Progenitor cell of endocrine pancreas (in vitro differentiated cells): ENCODE measurements around the gene ISCU. TPM values are rescaled to one million over a fixed set of nuclear protein-coding genes. Genes with fewer than 3 reads are reported as not detected.

Experiments
- DNase-seq: peaks from one replicate; pipeline ENCODE4 v3.0.0; 2021; ENCODE audit warnings: low spot score; ENCODE audit not compliant: unreplicated experiment
- H3K27ac Mint-ChIP-seq: 2 replicates; pipeline ENCODE4 v1.8.0; 2021; ENCODE audit warnings: mild to moderate bottlenecking, moderate library complexity, mixed read lengths
- H3K27me3 Mint-ChIP-seq: 2 replicates; pipeline ENCODE4 v1.8.0; 2021; ENCODE audit warnings: mixed read lengths
- H3K36me3 Mint-ChIP-seq: 2 replicates; pipeline ENCODE4 v1.8.0; 2022; ENCODE audit warnings: mixed read lengths; ENCODE audit not compliant: insufficient read depth
- H3K4me1 Mint-ChIP-seq: 2 replicates; pipeline ENCODE4 v1.8.0; 2021; ENCODE audit warnings: low read depth, mixed read lengths
- H3K4me3 Mint-ChIP-seq: 2 replicates; pipeline ENCODE4 v1.8.0; 2021; ENCODE audit warnings: low read depth, mild to moderate bottlenecking, moderate library complexity, mixed read lengths
- H3K9me3 Mint-ChIP-seq: 2 replicates; pipeline ENCODE4 v1.8.0; 2021; ENCODE audit warnings: low read depth, mixed read lengths
- CTCF ChIP-seq: fragments of 200-600 bp; sonication (generic); IDR thresholded peaks from one replicate; pipeline ENCODE4 v1.5.0; 2021; ENCODE audit warnings: antibody characterized with exemption, mild to moderate bottlenecking; ENCODE audit not compliant: unreplicated experiment
- total RNA-seq: library from RNA; stranded (reverse); gene quantifications from 2 replicates; pipeline ENCODE4 v1.2.1, GENCODE V29; 2021

The ISCU gene
- total RNA-seq, 1 donor from 2014 or later = 69.7 TPM

DNA sequence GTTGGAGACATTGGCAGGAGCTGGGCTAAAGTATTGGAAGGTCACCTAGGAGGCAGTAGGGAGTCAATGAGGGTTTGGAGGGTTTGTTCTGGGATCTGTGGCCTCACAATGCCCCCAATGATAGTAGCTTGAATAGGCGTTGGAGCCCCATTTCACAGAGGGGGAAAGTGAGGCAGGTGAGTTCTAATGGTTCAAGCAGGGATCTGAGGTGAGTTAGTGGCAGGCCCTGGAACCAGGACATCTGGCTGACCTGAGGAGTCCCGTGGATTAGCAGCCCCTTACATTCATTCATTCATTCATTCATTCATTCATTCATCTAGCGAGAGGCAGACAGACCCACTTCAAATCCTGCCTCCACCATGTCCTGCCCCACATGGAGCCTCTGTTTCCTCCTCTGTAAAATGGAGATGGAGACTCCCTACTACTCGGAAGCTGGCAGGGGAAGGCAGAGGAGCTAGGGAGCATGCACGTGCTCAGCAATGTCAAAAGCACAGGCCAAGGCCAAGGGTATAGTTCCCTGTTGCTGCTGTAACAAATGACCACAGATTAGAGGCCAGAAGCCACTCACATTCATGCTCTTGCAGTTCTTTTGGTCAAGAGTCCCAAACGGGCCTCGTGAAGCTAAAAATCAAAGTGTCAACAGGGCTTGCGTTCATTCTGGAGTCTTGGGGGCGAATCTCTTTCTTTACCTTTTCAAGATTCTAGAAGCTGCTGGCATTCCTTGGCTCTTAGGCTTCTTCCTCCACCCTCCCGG is 37.7 kb downstream of the ISCU start:
- DNase-seq = no peak
- peaks cover 18% of the 10 kb centered on the region for H3K27me3 Mint-ChIP-seq

GRCh38 chr12:108600702-108601007 is 38.3 kb downstream of the ISCU start:
- Mint-ChIP-seq H3K27ac (no peak overlapping the region), H3K36me3 (no peaks in the 10 kb centered on the region), H3K4me1 (no peaks in the 10 kb centered on the region), H3K27me3 (peaks cover 18% of the 10 kb centered on the region), H3K4me3 (no peak overlapping the region), H3K9me3 (no peaks in the 10 kb centered on the region)
- DNase-seq = no peak
- no peak for TF ChIP-seq CTCF

More for the DNA sequence above, 37.7 kb downstream of the ISCU start:
- Mint-ChIP-seq H3K27ac (no peak overlapping the region), H3K36me3 (no peaks in the 10 kb centered on the region), H3K9me3 (no peaks in the 10 kb centered on the region), H3K4me1 (no peaks in the 10 kb centered on the region), H3K4me3 (no peak overlapping the region)
- TF ChIP-seq CTCF = no peak

DNA sequence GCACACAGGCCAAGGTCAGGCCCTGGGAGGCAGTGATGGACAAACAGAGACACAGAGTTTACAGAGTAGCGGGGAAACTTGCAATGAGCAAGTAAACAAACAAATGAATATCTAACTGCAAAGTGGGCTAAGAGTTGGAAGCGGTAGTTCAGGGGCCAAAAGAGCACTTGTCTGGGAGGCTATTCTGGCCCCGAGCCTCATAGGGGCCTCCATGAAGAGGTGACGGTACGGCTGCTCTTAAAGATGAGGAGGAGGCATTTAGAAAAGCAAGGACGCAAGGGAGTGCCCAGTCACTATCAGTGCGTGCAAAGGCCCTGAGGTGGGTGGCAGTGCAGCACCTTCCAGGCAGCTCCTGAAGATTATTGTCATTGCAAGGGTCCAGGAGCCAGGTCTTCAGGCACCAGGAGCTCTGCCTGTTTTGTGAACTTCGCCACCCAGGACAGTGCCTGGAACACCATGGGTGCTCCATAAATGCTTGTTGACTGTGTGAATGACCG is 39.9 kb downstream of the ISCU start:
- H3K27me3 Mint-ChIP-seq = peaks cover 18% of the 10 kb centered on the region
- no peaks in the 10 kb centered on the region for H3K9me3 Mint-ChIP-seq
- H3K4me3 Mint-ChIP-seq = no peak overlapping the region
- no peak overlapping the region for H3K27ac Mint-ChIP-seq
- no peaks in the 10 kb centered on the region for H3K36me3 Mint-ChIP-seq
- DNase-seq = no peak
- TF ChIP-seq CTCF = no peak
- H3K4me1 Mint-ChIP-seq = no peaks in the 10 kb centered on the region

DNA sequence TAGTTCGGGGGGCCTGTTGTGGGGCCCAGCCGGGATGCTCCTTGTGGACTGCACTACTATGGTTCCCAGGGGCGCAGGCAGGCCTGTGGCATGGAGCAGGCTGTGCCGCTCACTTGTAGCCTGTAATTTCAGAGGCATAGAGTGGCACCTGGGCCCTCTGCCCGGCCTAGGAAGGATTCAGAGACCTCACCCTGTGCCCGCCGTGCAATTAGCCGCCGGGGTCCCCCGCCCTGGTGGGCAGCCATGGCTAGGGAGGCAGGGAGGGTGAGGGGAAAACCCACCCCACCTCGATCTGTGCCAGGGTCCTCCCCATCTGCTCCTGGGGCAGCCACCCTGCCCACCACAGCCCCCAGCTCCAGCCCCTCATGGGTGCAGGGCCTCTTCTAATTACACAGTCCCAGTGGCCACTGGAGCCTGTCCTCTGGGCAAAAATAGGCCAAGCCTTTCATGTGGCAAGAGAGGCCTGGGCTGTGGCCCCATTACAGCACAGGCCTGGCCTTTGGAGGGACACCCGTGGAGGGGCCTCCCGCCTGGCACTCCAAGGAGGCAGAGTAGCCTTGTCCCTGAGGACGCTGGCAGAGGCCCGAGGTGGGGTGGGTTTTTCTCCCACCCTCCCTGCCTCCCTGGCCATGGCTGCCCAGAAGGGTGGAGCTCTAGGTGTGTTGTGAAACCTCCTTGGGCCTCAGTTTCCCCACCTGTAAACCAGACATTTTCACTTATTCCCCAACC is 40.7 kb downstream of the ISCU start:
- no peaks in the 10 kb centered on the region for H3K9me3 Mint-ChIP-seq
- H3K4me3 Mint-ChIP-seq = no peak overlapping the region
- DNase-seq = no peak
- peaks cover 14% of the 10 kb centered on the region for H3K27me3 Mint-ChIP-seq
- H3K27ac Mint-ChIP-seq = no peak overlapping the region
- TF ChIP-seq CTCF = no peak
- H3K36me3 Mint-ChIP-seq = no peaks in the 10 kb centered on the region
- H3K4me1 Mint-ChIP-seq = no peaks in the 10 kb centered on the region

DNA sequence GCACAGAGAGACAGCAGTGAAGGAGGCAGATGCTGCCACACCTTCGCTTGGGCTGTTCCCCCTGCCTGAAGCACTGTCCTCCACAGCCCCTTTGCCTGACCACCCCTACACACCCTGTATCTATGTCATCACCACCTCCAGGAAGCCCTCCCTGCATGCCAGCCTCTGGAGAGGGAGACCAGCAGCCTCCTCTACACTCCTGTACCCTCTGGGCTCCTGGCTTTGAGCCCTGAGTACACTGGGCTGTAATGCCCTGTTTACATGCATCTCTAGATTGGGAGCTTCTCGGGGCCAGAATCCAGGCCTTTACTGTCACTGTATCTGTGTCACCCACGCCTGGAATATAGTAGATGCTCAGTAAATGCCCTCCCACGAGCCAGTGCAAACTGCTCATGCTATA is 41.3 kb downstream of the ISCU start:
- DNase-seq = no peak
- H3K4me3 Mint-ChIP-seq = no peak overlapping the region
- no peak overlapping the region for H3K27ac Mint-ChIP-seq
- H3K4me1 Mint-ChIP-seq = no peaks in the 10 kb centered on the region
- H3K9me3 Mint-ChIP-seq = no peaks in the 10 kb centered on the region
- TF ChIP-seq CTCF = no peak
- no peaks in the 10 kb centered on the region for H3K36me3 Mint-ChIP-seq
- peaks cover 13% of the 10 kb centered on the region for H3K27me3 Mint-ChIP-seq
